Endodermal cell (in vitro differentiated cells): ENCODE data around the gene PFDN2. TPM values are rescaled to one million over a fixed set of nuclear protein-coding genes. Genes with fewer than 3 reads are reported as not detected.

Experiments used
- DNase-seq: peaks from one replicate; pipeline ENCODE4 v3.0.0-alpha.2; 2017
- H3K27ac ChIP-seq: 2 replicates; pipeline ENCODE4 v1.5.1; 2013; ENCODE audit warnings: mild to moderate bottlenecking, low read depth, low read length, moderate library complexity
- H3K27me3 ChIP-seq: 2 replicates; pipeline ENCODE4 v1.6.1; 2013; ENCODE audit warnings: mild to moderate bottlenecking, low read length, moderate library complexity; ENCODE audit not compliant: insufficient read depth, control insufficient read depth, poor library complexity, severe bottlenecking
- H3K36me3 ChIP-seq: 2 replicates; pipeline ENCODE4 v1.7.0; 2013; ENCODE audit warnings: mild to moderate bottlenecking, low read length, moderate library complexity; ENCODE audit not compliant: control insufficient read depth, insufficient read depth
- H3K4me1 ChIP-seq: one replicate; pipeline ENCODE4 v1.7.0; 2013; ENCODE audit warnings: low read length; ENCODE audit not compliant: control insufficient read depth, insufficient read depth
- H3K4me3 ChIP-seq: 2 replicates; pipeline ENCODE4 v1.5.1; 2013; ENCODE audit warnings: mild to moderate bottlenecking, low read length, moderate library complexity
- H3K9ac ChIP-seq: 2 replicates; pipeline ENCODE4 v1.6.1; 2013; ENCODE audit warnings: mild to moderate bottlenecking, low read length, moderate library complexity; ENCODE audit not compliant: poor library complexity, severe bottlenecking; ENCODE audit errors: extremely low read depth
- H3K9me3 ChIP-seq: 2 replicates; pipeline ENCODE4 v1.6.1; 2013; ENCODE audit warnings: mild to moderate bottlenecking, low read length, moderate library complexity; ENCODE audit not compliant: control insufficient read depth
- H3K27ac Mint-ChIP-seq: 2 replicates; pipeline ENCODE4 v1.8.0; 2020; ENCODE audit warnings: mixed read lengths
- H3K27me3 Mint-ChIP-seq: 2 replicates; pipeline ENCODE4 v1.8.0; 2021; ENCODE audit warnings: mild to moderate bottlenecking, mixed read lengths; ENCODE audit not compliant: insufficient read depth
- H3K36me3 Mint-ChIP-seq: 2 replicates; pipeline ENCODE4 v1.8.0; 2020; ENCODE audit warnings: low read depth, mixed read lengths
- H3K4me1 Mint-ChIP-seq: 2 replicates; pipeline ENCODE4 v1.8.0; 2020; ENCODE audit warnings: mixed read lengths
- H3K4me3 Mint-ChIP-seq: 2 replicates; pipeline ENCODE4 v1.8.0; 2020; ENCODE audit warnings: mild to moderate bottlenecking, moderate library complexity, mixed read lengths
- H3K9me3 Mint-ChIP-seq: 2 replicates; pipeline ENCODE4 v1.8.0; 2020; ENCODE audit warnings: mild to moderate bottlenecking, mixed read lengths
- WGBS, 2 experiments: methylation state at CpG; one replicate each; pipeline versions ENCODE4 v1.1.5 to v1.1.7; 2013; ENCODE audit warnings: missing lambda C conversion rate in 2 of 2, mixed read lengths in 1 of 2; ENCODE audit not compliant: insufficient coverage in 1 of 2, insufficient read length in 1 of 2; 5-methylcytosine and 5-hydroxymethylcytosine counted together
- total RNA-seq, 2 donors: library from RNA; stranded (reverse); fragmentation: NEBNext Ultra II Directional in 1 of 2; extraction: Animal tissue kit (Norgen Biotek cat#: 25700) in 1 of 2; gene quantifications; 2 replicates in 1 of 2; 3 replicates in 1 of 2; pipeline ENCODE4 v1.2.1, GENCODE V29; 2021
- TF ChIP-seq, protein P1 (sequence below): fragments of 200-600 bp; sonication (generic); conservative IDR thresholded peaks from 2 replicates; pipeline ENCODE4 v1.5.0; 2021; ENCODE audit warnings: antibody characterized with exemption, mild to moderate bottlenecking

PFDN2 gene
- total RNA-seq, 2 donors from 2014 or later = 62.9 to 95.7 TPM

DNA sequence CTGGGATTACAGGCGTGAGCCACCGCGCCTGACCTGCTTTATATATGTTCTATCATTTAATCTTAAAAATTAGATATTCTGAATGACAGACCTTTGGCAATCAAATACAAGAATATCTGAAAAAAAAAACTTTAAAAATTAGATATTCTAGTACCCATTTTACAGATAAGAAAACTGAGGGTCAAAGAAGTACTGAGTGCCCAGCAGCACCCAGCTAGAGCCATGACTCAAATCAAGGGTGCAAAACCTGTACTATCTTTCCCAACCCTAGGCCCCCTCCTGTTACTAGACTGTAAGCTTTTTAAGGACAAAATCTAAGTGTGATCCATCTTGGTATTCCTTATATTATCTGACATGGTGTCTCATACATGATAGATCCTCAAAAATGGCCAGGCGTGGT is 56.4 kb downstream of the PFDN2 start:
- TF ChIP-seq, protein P1, sequence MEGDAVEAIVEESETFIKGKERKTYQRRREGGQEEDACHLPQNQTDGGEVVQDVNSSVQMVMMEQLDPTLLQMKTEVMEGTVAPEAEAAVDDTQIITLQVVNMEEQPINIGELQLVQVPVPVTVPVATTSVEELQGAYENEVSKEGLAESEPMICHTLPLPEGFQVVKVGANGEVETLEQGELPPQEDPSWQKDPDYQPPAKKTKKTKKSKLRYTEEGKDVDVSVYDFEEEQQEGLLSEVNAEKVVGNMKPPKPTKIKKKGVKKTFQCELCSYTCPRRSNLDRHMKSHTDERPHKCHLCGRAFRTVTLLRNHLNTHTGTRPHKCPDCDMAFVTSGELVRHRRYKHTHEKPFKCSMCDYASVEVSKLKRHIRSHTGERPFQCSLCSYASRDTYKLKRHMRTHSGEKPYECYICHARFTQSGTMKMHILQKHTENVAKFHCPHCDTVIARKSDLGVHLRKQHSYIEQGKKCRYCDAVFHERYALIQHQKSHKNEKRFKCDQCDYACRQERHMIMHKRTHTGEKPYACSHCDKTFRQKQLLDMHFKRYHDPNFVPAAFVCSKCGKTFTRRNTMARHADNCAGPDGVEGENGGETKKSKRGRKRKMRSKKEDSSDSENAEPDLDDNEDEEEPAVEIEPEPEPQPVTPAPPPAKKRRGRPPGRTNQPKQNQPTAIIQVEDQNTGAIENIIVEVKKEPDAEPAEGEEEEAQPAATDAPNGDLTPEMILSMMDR = no peak
- no peak overlapping the region for H3K4me3 Mint-ChIP-seq
- 99 to 100% methylated on average over 1 to 2 of the region's 4 CpGs for WGBS, 2 experiments

DNA sequence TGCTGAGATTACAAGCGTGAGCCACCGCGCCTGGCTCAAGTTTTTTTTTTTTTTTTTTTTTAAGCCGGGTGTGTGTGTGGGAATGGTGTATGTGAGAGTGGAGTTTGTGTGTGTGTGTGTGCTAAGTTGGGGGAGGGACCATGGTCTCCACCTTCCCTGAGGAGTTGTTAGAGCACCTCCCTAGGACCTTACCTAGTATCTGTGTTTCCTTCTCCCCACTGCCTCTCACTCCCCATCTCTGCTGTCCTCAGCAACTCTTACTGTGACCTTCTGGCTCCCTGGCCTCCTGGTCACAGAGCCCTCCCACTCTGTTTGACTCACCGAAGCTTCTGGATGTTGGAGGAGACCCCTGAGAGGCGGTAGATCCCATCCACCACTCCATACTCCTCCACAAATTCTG is 58.5 kb downstream of the PFDN2 start:
- Mint-ChIP-seq H3K4me1 (peaks cover 8% of the 10 kb centered on the region), H3K9me3 (no peaks in the 10 kb centered on the region), H3K27me3 (no peaks in the 10 kb centered on the region), H3K4me3 (no peak overlapping the region), H3K27ac (peak overlapping the region; percentile 4), H3K36me3 (no peaks in the 10 kb centered on the region)
- TF ChIP-seq, protein P1 = no peak
- Histone ChIP-seq H3K4me1 (no peaks in the 10 kb centered on the region), H3K27me3 (no peaks in the 10 kb centered on the region), H3K4me3 (no peak overlapping the region), H3K36me3 (no peaks in the 10 kb centered on the region), H3K9me3 (no peaks in the 10 kb centered on the region), H3K9ac (no peak overlapping the region), H3K27ac (no peak overlapping the region)
- WGBS, 2 experiments = 92% methylated on average over 6 of the region's 6 CpGs; no CpG with 5 or more reads in 1 of the 2 experiments
- no peak for DNase-seq

More for the DNA sequence above, 56.4 kb downstream of the PFDN2 start:
- no peak for DNase-seq
- Mint-ChIP-seq H3K36me3 (no peaks in the 10 kb centered on the region), H3K27ac (no peak overlapping the region), H3K27me3 (no peaks in the 10 kb centered on the region), H3K4me1 (peaks cover 8% of the 10 kb centered on the region), H3K9me3 (no peaks in the 10 kb centered on the region)
- no peaks in the 10 kb centered on the region for H3K9me3 ChIP-seq
- no peak overlapping the region for H3K9ac ChIP-seq
- no peaks in the 10 kb centered on the region for H3K36me3 ChIP-seq
- H3K4me1 ChIP-seq = no peaks in the 10 kb centered on the region
- no peak overlapping the region for H3K27ac ChIP-seq
- no peak overlapping the region for H3K4me3 ChIP-seq
- no peaks in the 10 kb centered on the region for H3K27me3 ChIP-seq

DNA sequence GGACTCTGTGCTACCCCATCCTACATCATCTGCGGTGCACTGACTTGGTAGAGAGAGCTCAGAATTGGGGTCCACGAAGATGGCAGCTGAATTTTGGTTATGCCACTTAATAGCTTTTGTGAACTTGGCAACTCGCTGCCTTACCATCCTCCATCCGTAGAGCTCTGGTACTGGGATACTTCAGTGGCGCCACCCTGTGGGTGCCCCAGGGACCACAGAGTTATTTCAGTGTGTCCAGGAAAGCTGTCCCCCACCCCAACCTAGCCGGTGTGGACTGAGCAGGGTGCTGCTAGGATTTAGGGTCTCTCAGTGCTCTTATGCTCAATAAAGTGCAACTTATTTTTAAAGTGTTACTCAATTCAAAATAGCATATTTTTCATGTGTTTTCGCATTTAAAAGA is 63.0 kb downstream of the PFDN2 start:
- H3K27ac ChIP-seq = no peak overlapping the region
- no peak overlapping the region for H3K4me3 ChIP-seq
- H3K36me3 ChIP-seq = no peaks in the 10 kb centered on the region
- no peak for DNase-seq
- no peaks in the 10 kb centered on the region for H3K4me1 ChIP-seq
- H3K9me3 ChIP-seq = no peaks in the 10 kb centered on the region
- H3K9ac ChIP-seq = no peak overlapping the region
- H3K9me3 Mint-ChIP-seq = no peaks in the 10 kb centered on the region
- TF ChIP-seq, protein P1 = peak; percentile 53
- no peaks in the 10 kb centered on the region for H3K27me3 ChIP-seq
- no peak overlapping the region for H3K27ac Mint-ChIP-seq
- no peak overlapping the region for H3K4me3 Mint-ChIP-seq
- H3K27me3 Mint-ChIP-seq = no peaks in the 10 kb centered on the region
- 90 to 91% methylated on average over 5 to 7 of the region's 7 CpGs for WGBS, 2 experiments
- no peaks in the 10 kb centered on the region for H3K36me3 Mint-ChIP-seq
- peaks cover 4% of the 10 kb centered on the region for H3K4me1 Mint-ChIP-seq
